Heart left ventricle (tissue), 16 donors: ENCODE measurements around the gene NRM. TPM values are rescaled to one million over a fixed set of nuclear protein-coding genes. Genes with fewer than 3 reads are reported as not detected.
A peak's percentile ranks its signal among the peaks of the same experiment; 100 is the strongest.
"Not testable (repeated sequence)": the region's sequence is repeated elsewhere in the genome, so short reads cannot be mapped to it uniquely, and the experiment has no call there.

ENCODE experiments used
- ATAC-seq, 4 donors: fragments of 200-7000 bp; cut with Tn5 transposase; one replicate each; pipeline ENCODE4 v1.9.1; 2020 to 2022; ENCODE audit warnings: moderate library complexity in 4 of 4, mild to moderate bottlenecking in 3 of 4, moderate number of reproducible peaks in 1 of 4
- DNase-seq, 5 donors: peaks; one replicate each; pipeline ENCODE4 v3.0.0-alpha.2; 2020
- H3K27ac ChIP-seq, 12 donors: fragments of 200-600 bp; sonication (generic) in 4 of 12; one replicate each; pipeline versions ENCODE4 v1.5.0 to v1.8.0; 2016 to 2022; ENCODE audit warnings: mild to moderate bottlenecking in 2 of 12
- H3K27me3 ChIP-seq, 9 donors: fragments of 200-600 bp; sonication (generic) in 2 of 9; one replicate each; pipeline versions ENCODE4 v1.5.1 to v1.8.0; 2016 to 2022; ENCODE audit warnings: mild to moderate bottlenecking in 3 of 9
- H3K36me3 ChIP-seq, 9 donors: fragments of 200-600 bp; sonication (generic) in 2 of 9; one replicate each; pipeline versions ENCODE4 v1.5.0 to v1.8.0; 2018 to 2022; ENCODE audit warnings: mild to moderate bottlenecking in 2 of 9
- H3K4me1 ChIP-seq, 12 donors: fragments of 200-600 bp; sonication (generic) in 4 of 12; one replicate each; pipeline versions ENCODE4 v1.5.0 to v1.8.0; 2016 to 2022; ENCODE audit warnings: mild to moderate bottlenecking in 3 of 12
- H3K4me3 ChIP-seq, 12 donors: fragments of 200-600 bp; sonication (generic) in 4 of 12; one replicate each; pipeline versions ENCODE4 v1.5.0 to v1.8.0; 2017 to 2022; ENCODE audit warnings: mild to moderate bottlenecking in 9 of 12, moderate library complexity in 4 of 12
- H3K9me3 ChIP-seq, 12 donors: fragments of 200-600 bp; sonication (generic) in 4 of 12; one replicate each; pipeline versions ENCODE4 v1.5.0 to v1.8.0; 2016 to 2022; ENCODE audit warnings: mild to moderate bottlenecking in 1 of 12
- POLR2A ChIP-seq, 2 donors: fragments of 450-650 bp; IDR thresholded peaks; one replicate each; pipeline ENCODE4 v1.6.1; 2017; ENCODE audit warnings: antibody characterized with exemption in 2 of 2, mild to moderate bottlenecking in 2 of 2, moderate library complexity in 2 of 2
- whole genome bisulfite sequencing, 4 donors: extraction: QIAGEN DNeasy Blood & Tissue Kit in 2 of 4; methylation state at CpG; one replicate each; pipeline versions ENCODE4 v1.1.5 to v1.1.7; 2013 to 2018; 5-methylcytosine and 5-hydroxymethylcytosine counted together
- intact Hi-C, 10 donors: fragments of 100-400 bp; cut with DNase I; formaldehyde crosslinking; loops; one replicate each; pipeline versions ENCODE4 v1.11.1 to v1.14.2; 2022
- polyA plus RNA-seq, 2 donors: library from polyadenylated mRNA; stranded (reverse); fragments of 200-250 nt; gene quantifications; one replicate each; pipeline ENCODE4 v1.2.3, GENCODE V29; 2013
- total RNA-seq, 9 donors: library from RNA; depleted of rRNA in 2 of 9; stranded (reverse); fragments of >200 nt in 2 of 9; fragmentation: NEBNext Ultra II Directional in 3 of 9; extraction: Animal tissue kit (Norgen Biotek cat#: 25700) in 3 of 9; gene quantifications; one replicate each; pipeline versions ENCODE4 v1.1.0 to v1.2.4, GENCODE V29; 2016 to 2023
- TF ChIP-seq, protein P1 (sequence below), 12 donors: fragments of 200-600 bp; sonication (generic) in 4 of 12; IDR thresholded peaks; one replicate each; pipeline versions ENCODE4 v1.5.0 to v1.8.0; 2018 to 2022; ENCODE audit warnings: antibody characterized with exemption in 12 of 12, mild to moderate bottlenecking in 5 of 12
- donor health status: ischemic (EF 13 %, LVEDD 7.1; RV severe dilation, severe dysfunction).
- donor health status: healthy with polysubstance abuse.
- donor health status: DM: no; HTN: yes; CAD: no.
- donor health status: DM: no; HTN: no; CAD: no.
- donor health status: ischemic (EF 25% LVEDD 6.9; RV normal size, moderate dysfunction).
- donor health status: ischemic (EF 25% LVEDD 5.7; RV mildly dilated, moderate dysfunction).
- donor health status: healthy.
- donor health status: DM: yes; HTN: yes; CAD: no.
- donor health status: ischemic (EF 35%, LVEDD 5.7; RV mildly dilated, moderate dysfunction).
- donor health status: nonischemic (EF 11% LVEDD 7.7; RV severe dilation, severe dysfunction).
- donor health status: DM: yes; HTN: yes; CAD: no.
- donor health status: PGD.
- donor health status: ischemic (EF 29% LVEDD 5.4; RV normal size, mild dysfunction).
- donor health status: nonischemic (EF 23%, LVEDD 6.1; RV moderate dilation, normal function).

The NRM gene
- total and polyA plus RNA-seq, 11 donors = 2.2 to 9.6 (median 3.9) TPM

DNA sequence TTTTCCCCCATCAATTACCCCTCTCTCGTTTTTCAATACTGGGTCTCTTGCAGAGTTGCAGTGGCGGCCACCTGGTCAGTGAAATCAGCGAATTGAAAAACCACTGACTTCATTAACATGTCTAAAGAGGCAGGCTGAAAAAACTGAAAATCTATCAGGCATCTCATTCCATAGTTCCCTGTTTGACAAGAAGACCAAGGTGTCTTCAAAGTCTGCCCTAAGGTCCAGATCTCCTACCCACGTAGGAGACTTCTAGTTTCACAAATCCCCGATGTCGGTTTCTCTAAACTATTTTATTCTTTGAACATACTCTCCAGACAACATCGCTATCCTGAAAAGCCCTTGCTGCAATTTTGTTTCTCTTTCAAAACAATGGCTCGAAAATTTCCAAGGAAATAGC is 28.6 kb upstream of the NRM start:
- Histone ChIP-seq H3K27me3 (no peaks in the 10 kb centered on the region), H3K4me3 (peak overlapping the region; percentile 25 to 94 (median 82)), H3K9me3 (no peaks in the 10 kb centered on the region), H3K36me3 (peaks cover 0 to 34% (median 24%) of the 10 kb centered on the region in 9 donors), H3K27ac (peak overlapping the region; percentile 48 to 99 (median 95)), H3K4me1 (peaks cover 0 to 61% (median 41%) of the 10 kb centered on the region in 12 donors)
- intact Hi-C loops = loop anchor here in 1 of 10 donors (2.0 kb wide), 1 partner anchor 29 kb away; the partner anchor contains the start of gene NRM
- DNase-seq (no peak), ATAC-seq (no peak)
- 21 to 26% (median 24%) methylated on average over 8 of the region's 8 CpGs for WGBS, 4 donors
- TF ChIP-seq POLR2A (IDR thresholded peaks at IDR 0.05) = no peak
- TF ChIP-seq, protein P1, sequence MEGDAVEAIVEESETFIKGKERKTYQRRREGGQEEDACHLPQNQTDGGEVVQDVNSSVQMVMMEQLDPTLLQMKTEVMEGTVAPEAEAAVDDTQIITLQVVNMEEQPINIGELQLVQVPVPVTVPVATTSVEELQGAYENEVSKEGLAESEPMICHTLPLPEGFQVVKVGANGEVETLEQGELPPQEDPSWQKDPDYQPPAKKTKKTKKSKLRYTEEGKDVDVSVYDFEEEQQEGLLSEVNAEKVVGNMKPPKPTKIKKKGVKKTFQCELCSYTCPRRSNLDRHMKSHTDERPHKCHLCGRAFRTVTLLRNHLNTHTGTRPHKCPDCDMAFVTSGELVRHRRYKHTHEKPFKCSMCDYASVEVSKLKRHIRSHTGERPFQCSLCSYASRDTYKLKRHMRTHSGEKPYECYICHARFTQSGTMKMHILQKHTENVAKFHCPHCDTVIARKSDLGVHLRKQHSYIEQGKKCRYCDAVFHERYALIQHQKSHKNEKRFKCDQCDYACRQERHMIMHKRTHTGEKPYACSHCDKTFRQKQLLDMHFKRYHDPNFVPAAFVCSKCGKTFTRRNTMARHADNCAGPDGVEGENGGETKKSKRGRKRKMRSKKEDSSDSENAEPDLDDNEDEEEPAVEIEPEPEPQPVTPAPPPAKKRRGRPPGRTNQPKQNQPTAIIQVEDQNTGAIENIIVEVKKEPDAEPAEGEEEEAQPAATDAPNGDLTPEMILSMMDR (IDR thresholded peaks at IDR 0.05) = no peak

DNA sequence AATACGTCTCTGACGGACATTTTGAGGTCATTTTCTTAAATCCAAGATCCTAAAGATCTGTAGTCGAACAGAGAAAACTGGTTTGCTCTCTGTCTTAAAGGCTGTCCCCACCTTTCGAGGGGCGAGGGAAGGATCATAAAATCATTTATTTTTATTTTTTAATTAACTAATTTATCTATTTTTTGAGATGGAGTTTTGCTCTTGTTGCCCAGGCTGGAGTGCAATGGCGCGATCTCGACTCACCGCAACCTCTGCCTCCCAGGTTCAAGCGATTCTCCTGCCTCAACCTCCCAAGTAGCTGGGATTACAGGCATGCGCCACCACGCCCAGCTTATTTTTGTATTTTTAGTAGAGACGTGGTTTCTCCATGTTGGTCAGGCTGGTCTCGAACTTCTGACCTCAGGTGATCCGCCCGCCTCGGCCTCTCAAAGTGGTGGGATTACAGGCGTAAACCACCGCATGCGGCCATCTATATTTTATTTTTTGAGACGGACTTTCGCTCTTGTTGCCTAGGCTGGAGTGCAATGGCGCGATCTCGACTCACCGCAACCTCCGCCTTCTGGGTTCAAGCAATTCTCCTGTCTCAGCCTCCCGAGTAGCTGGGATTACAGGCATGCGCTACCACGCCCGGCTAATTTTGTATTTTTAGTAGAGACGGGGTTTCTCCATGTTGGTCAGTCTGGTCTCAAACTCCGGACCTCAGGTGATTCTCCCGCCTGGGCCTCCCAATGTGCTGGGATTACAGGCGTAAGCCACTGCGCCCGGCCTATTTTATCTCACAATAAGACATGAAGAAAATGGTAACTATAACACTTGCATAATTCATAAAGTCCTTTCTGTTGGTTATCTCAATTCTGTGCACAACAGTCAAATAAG is 27.3 kb upstream of the NRM start:
- H3K4me3 ChIP-seq = peak overlapping the region; percentile 3 to 93 (median 73)
- intact Hi-C loops = loop anchor here in 4 of 10 donors (1.0 to 2.0 kb wide), 3 partner anchors 27 to 103 kb away; partner anchors contain the start of gene NRM (in 1 of the 4)
- peak overlapping the region; percentile 80 to 97 (median 91) for H3K27ac ChIP-seq
- WGBS, 4 donors = 75 to 83% (median 77%) methylated on average over 37 of the region's 37 CpGs
- H3K27me3 ChIP-seq, H3K9me3 ChIP-seq, DNase-seq, ATAC-seq: not testable (repeated sequence)
- TF ChIP-seq, protein P1 (IDR thresholded peaks at IDR 0.05) = peak in 1 of 12 donors; percentile 0
- peaks cover 0 to 34% (median 24%) of the 10 kb centered on the region in 9 donors for H3K36me3 ChIP-seq
- peaks cover 0 to 48% (median 34%) of the 10 kb centered on the region in 12 donors for H3K4me1 ChIP-seq

DNA sequence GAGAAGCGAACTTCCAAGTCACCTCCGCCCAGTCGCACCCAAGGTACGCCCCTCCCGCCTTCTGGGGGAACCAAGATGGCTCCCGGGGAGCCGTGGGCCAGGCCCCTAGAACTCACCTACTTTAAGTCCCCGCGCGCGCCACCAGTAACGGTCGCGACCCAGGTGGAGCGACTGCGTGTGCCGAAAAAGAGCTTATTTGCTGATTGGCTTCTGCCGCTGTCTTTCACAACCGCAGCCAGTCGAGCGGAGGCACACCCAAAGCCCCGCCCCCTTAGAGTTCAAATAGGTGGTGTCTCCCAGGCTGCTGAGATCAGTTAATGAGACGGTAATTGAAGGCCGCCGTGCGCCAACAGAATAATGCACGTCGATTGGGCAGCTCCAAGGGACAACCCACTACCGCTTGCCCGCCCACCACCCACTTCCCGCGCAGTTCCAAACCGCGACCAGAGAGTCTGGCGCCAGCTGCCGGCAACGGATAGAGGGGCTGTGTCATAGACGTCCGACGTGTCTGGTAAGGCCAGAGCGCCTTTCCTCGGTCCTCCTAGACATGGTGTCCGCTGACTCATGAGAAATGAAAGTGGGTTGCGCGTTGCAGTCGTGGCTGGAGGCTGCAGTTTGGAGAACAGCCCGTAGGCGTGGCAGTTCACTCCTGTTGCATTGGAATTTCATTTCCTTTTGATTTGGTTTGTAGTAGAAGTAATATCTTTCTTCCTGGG is 26.5 kb upstream of the NRM start, which contains the start of gene MDC1:
TSS of gene MDC1 (minus strand) at position 153 of the 716 bp plus-strand sequence. CDS start 2,106 bp downstream, outside the sequence.
- intact Hi-C loops = loop anchor here in 3 of 10 donors (1.0 to 2.0 kb wide), 2 partner anchors 26 to 102 kb away; no protein-coding TSS in a partner anchor
- peaks cover 0 to 40% (median 30%) of the 10 kb centered on the region in 12 donors for H3K4me1 ChIP-seq
- H3K9me3 ChIP-seq = no peaks in the 10 kb centered on the region
- WGBS, 4 donors = 0% methylated on average over 36 to 48 of the region's 48 CpGs
- TF ChIP-seq, protein P1 (IDR thresholded peaks at IDR 0.05) = peak in 10 of 12 donors; percentile 4 to 50 (median 36)
- TF ChIP-seq POLR2A (IDR thresholded peaks at IDR 0.05) = peak; percentile 25 to 87
- ATAC-seq = peak; percentile 83 to 91 (median 87)
- H3K27me3 ChIP-seq = no peaks in the 10 kb centered on the region
- H3K4me3 ChIP-seq = peak within 1 kb of the TSS; percentile 45 to 93 (median 73)
- peaks cover 0 to 34% (median 27%) of the 10 kb centered on the region in 9 donors for H3K36me3 ChIP-seq
- peak within 1 kb of the TSS; percentile 80 to 97 (median 91) for H3K27ac ChIP-seq
- DNase-seq = peak; percentile 100
